ENCODE results near the gene SLC5A6.

- TF ChIP-seq CTCF (IDR thresholded peaks at IDR 0.05), result no peak
- no peak for TF ChIP-seq EP300 (IDR thresholded peaks at IDR 0.05)
Observed at GRCh38 chr2:27223416-27223815, 11.3 kb upstream of the SLC5A6 start.
